ENCODE measurements around the gene PDIA6. TPM values are rescaled to one million over a fixed set of nuclear protein-coding genes. Genes with fewer than 3 reads are reported as not detected.

Gene PDIA6
- total and polyA plus RNA-seq, 2 donors (not counting 1 experiment from before 2014, with no cell fraction given) = 23.8 to 53.8 TPM

DNA sequence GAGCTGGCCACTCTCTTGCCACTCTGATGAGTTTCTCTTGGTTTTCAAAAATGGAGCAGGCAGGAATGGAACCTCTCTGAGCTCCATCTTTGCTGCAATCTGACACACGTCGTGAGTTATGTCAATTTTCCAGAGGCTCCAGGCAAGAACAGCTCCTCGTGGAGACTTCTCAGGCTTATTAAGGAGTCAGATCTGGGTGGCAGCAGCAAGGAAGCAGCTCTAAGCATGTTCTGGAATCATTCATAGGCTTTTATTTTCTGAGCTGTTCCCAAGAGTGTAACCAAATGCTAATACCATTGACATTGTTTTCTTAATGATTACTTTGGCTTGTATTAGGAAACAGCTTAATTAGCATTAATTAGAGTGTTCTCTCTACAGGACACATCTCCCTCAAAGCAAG is 26.1 kb upstream of the PDIA6 start:
- Histone ChIP-seq H3K4me2 (replicated peaks; ENCODE audit: low read depth, low read length, poor library complexity, severe bottlenecking) (no peak overlapping the region), H3K4me1 (ENCODE audit: control insufficient read depth in 2 of 2, insufficient read depth in 2 of 2, low read length in 2 of 2) (peaks cover 3 to 7% of the 10 kb centered on the region in 2 donors), H3K27ac (ENCODE audit: low read length in 2 of 2) (no peak overlapping the region), H2AFZ (ENCODE audit: insufficient read depth, low read depth, low read length, poor library complexity, severe bottlenecking) (no peak overlapping the region), H3K27me3 (replicated peaks in 1 of 4; ENCODE audit: control extremely low read depth in 1 of 4, control insufficient read depth in 3 of 4, insufficient read depth in 4 of 4, low read length in 3 of 4) (peaks cover 0 to 28% (median 0%) of the 10 kb centered on the region in 4 experiments), H3K9ac (ENCODE audit: low read length) (no peak overlapping the region), H3K9me3 (ENCODE audit: control extremely low read depth in 1 of 3, control insufficient read depth in 2 of 3, insufficient read depth in 1 of 3, low read length in 2 of 3) (peaks cover 0 to 43% (median 21%) of the 10 kb centered on the region in 3 donors), H4K20me1 (ENCODE audit: control insufficient read depth, insufficient read depth, low read length, poor library complexity, severe bottlenecking) (no peaks in the 10 kb centered on the region), H3K36me3 (replicated peaks in 1 of 2; ENCODE audit: control extremely low read depth in 1 of 2, control insufficient read depth in 1 of 2, extremely low read depth in 1 of 2, insufficient read depth in 2 of 2, low read length in 1 of 2) (no peaks in the 10 kb centered on the region), H3K79me2 (ENCODE audit: control insufficient read depth, insufficient read depth, low read length) (no peaks in the 10 kb centered on the region), H3K4me3 (ENCODE audit: control extremely low read depth in 1 of 5, extremely low read depth in 1 of 5, insufficient read depth in 1 of 5, low read depth in 2 of 5, low read length in 4 of 5) (no peak overlapping the region)
- WGBS (ENCODE audit: insufficient coverage) = 69% methylated on average over 3 of the region's 3 CpGs
- Mint-ChIP-seq H3K9me3 (ENCODE audit: insufficient read depth) (peaks cover 18% of the 10 kb centered on the region), H3K4me3 (no peak overlapping the region), H3K27ac (no peak overlapping the region), H3K4me1 (no peaks in the 10 kb centered on the region), H3K27me3 (peaks cover 36% of the 10 kb centered on the region)
- no peak for ATAC-seq (ENCODE audit: low read depth)
- ChIA-PET POLR2A (no interaction called here), CTCF (no interaction called here)
- DNase-seq = no peak
- no peak for TF ChIP-seq EZH2 (IDR thresholded peaks at IDR 0.05; ENCODE audit: borderline replicate concordance, insufficient read depth, low read depth, low read length, poor library complexity, severe bottlenecking)
- TF ChIP-seq, protein P1, sequence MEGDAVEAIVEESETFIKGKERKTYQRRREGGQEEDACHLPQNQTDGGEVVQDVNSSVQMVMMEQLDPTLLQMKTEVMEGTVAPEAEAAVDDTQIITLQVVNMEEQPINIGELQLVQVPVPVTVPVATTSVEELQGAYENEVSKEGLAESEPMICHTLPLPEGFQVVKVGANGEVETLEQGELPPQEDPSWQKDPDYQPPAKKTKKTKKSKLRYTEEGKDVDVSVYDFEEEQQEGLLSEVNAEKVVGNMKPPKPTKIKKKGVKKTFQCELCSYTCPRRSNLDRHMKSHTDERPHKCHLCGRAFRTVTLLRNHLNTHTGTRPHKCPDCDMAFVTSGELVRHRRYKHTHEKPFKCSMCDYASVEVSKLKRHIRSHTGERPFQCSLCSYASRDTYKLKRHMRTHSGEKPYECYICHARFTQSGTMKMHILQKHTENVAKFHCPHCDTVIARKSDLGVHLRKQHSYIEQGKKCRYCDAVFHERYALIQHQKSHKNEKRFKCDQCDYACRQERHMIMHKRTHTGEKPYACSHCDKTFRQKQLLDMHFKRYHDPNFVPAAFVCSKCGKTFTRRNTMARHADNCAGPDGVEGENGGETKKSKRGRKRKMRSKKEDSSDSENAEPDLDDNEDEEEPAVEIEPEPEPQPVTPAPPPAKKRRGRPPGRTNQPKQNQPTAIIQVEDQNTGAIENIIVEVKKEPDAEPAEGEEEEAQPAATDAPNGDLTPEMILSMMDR (IDR thresholded peaks at IDR 0.05) = no peak
- intact Hi-C loops (cut with micrococcal nuclease) = no loop called here

- intact Hi-C loops (cut with micrococcal nuclease) = no loop called here
- Histone ChIP-seq H2AFZ (ENCODE audit: insufficient read depth, low read depth, low read length, poor library complexity, severe bottlenecking) (no peak overlapping the region), H3K36me3 (replicated peaks in 1 of 2; ENCODE audit: control extremely low read depth in 1 of 2, control insufficient read depth in 1 of 2, extremely low read depth in 1 of 2, insufficient read depth in 2 of 2, low read length in 1 of 2) (no peaks in the 10 kb centered on the region), H3K4me2 (replicated peaks; ENCODE audit: low read depth, low read length, poor library complexity, severe bottlenecking) (no peak overlapping the region), H3K4me1 (ENCODE audit: control insufficient read depth in 2 of 2, insufficient read depth in 2 of 2, low read length in 2 of 2) (peaks cover 4 to 7% of the 10 kb centered on the region in 2 donors), H4K20me1 (ENCODE audit: control insufficient read depth, insufficient read depth, low read length, poor library complexity, severe bottlenecking) (no peaks in the 10 kb centered on the region), H3K27ac (ENCODE audit: low read length in 2 of 2) (no peak overlapping the region), H3K9me3 (ENCODE audit: control extremely low read depth in 1 of 3, control insufficient read depth in 2 of 3, insufficient read depth in 1 of 3, low read length in 2 of 3) (peaks cover 0 to 38% (median 21%) of the 10 kb centered on the region in 3 donors), H3K79me2 (ENCODE audit: control insufficient read depth, insufficient read depth, low read length) (no peaks in the 10 kb centered on the region), H3K9ac (ENCODE audit: low read length) (no peak overlapping the region), H3K4me3 (ENCODE audit: control extremely low read depth in 1 of 5, extremely low read depth in 1 of 5, insufficient read depth in 1 of 5, low read depth in 2 of 5, low read length in 4 of 5) (no peak overlapping the region), H3K27me3 (replicated peaks in 1 of 4; ENCODE audit: control extremely low read depth in 1 of 4, control insufficient read depth in 3 of 4, insufficient read depth in 4 of 4, low read length in 3 of 4) (peaks cover 0 to 36% (median 5%) of the 10 kb centered on the region in 4 experiments)
- TF ChIP-seq, protein P1 (IDR thresholded peaks at IDR 0.05) = no peak
- no peak for TF ChIP-seq EZH2 (IDR thresholded peaks at IDR 0.05; ENCODE audit: borderline replicate concordance, insufficient read depth, low read depth, low read length, poor library complexity, severe bottlenecking)
- no peak overlapping the region for H3K27ac Mint-ChIP-seq
- H3K4me1 Mint-ChIP-seq = peaks cover under 1% of the 10 kb centered on the region
- ChIA-PET POLR2A (no interaction called here), CTCF (interaction anchor here (0.5 to 1.0 kb wide), 2 partner anchors 29 to 1025 kb away, joined by 3 to 4 read pairs; no protein-coding TSS in a partner anchor)
- 73% methylated on average over 5 of the region's 17 CpGs for WGBS (ENCODE audit: insufficient coverage)
- peaks cover 18% of the 10 kb centered on the region for H3K9me3 Mint-ChIP-seq (ENCODE audit: insufficient read depth)
- H3K4me3 Mint-ChIP-seq = no peak overlapping the region
- peaks cover 34% of the 10 kb centered on the region for H3K27me3 Mint-ChIP-seq
- no peak for DNase-seq
- ATAC-seq (ENCODE audit: low read depth) = no peak
Measured at GRCh38 chr2:10837298-10838266, 25.0 kb upstream of the PDIA6 start.

Measured in B cell (primary cell).